Ascending aorta (tissue), 2 donors: ENCODE results near the gene CERT1. TPM values are rescaled to one million over a fixed set of nuclear protein-coding genes. Genes with fewer than 3 reads are reported as not detected.

Experiments used
- DNase-seq, 2 donors: peaks; one replicate each; pipeline ENCODE4 v3.0.0-alpha.2; 2019; ENCODE audit warnings: low spot score in 2 of 2
- H3K27ac ChIP-seq, 2 donors: fragments of 200-600 bp; sonication (generic); one replicate each; pipeline ENCODE4 v1.5.1; 2016 to 2017; ENCODE audit warnings: mild to moderate bottlenecking in 1 of 2
- H3K27me3 ChIP-seq: fragments of 200-600 bp; sonication (generic); one replicate; pipeline ENCODE4 v1.5.1; 2017
- H3K36me3 ChIP-seq, 2 donors: fragments of 200-600 bp; sonication (generic); one replicate each; pipeline ENCODE4 v1.5.1; 2016
- H3K4me1 ChIP-seq, 2 donors: fragments of 200-600 bp; sonication (generic); one replicate each; pipeline ENCODE4 v1.5.1; 2016 to 2017; ENCODE audit warnings: mild to moderate bottlenecking in 1 of 2
- H3K4me3 ChIP-seq, 2 donors: fragments of 200-600 bp; sonication (generic); one replicate each; pipeline ENCODE4 v1.5.1; 2016 to 2017; ENCODE audit warnings: mild to moderate bottlenecking in 1 of 2
- H3K9me3 ChIP-seq, 2 donors: fragments of 200-600 bp; sonication (generic); one replicate each; pipeline ENCODE4 v1.5.1; 2016
- CTCF ChIP-seq, 3 experiments: fragments of 200-600 bp in 2 of 3; fragments of 450-650 bp in 1 of 3; sonication (generic) in 2 of 3; IDR thresholded peaks; one replicate each; pipeline ENCODE4 v1.5.1; 2016 to 2019; ENCODE audit warnings: antibody characterized with exemption in 3 of 3, mild to moderate bottlenecking in 1 of 3, moderate library complexity in 1 of 3
- intact Hi-C: fragments of 100-400 bp; cut with DNase I; formaldehyde crosslinking; loops from one replicate; pipeline ENCODE4 v1.15.1; 2023
- total RNA-seq: library from RNA; depleted of rRNA; stranded (reverse); fragments of >200 nt; gene quantifications from one replicate; pipeline ENCODE4 v1.1.0, GENCODE V29; 2016

The CERT1 gene
- total RNA-seq, 1 donor from 2014 or later, result 29.8 TPM

GRCh38 chr5:75380099-75380498 lies 131.3 kb downstream of the CERT1 start:
- H3K4me3 ChIP-seq, result no peak overlapping the region
- no peaks in the 10 kb centered on the region for H3K9me3 ChIP-seq
- no peaks in the 10 kb centered on the region for H3K4me1 ChIP-seq
- intact Hi-C loops, result no loop called here
- DNase-seq, result no peak
- H3K36me3 ChIP-seq, result peaks cover 44 to 60% of the 10 kb centered on the region in 2 donors
- no peak overlapping the region for H3K27ac ChIP-seq
- no peak for TF ChIP-seq CTCF (IDR thresholded peaks at IDR 0.05)
- no peaks in the 10 kb centered on the region for H3K27me3 ChIP-seq

DNA sequence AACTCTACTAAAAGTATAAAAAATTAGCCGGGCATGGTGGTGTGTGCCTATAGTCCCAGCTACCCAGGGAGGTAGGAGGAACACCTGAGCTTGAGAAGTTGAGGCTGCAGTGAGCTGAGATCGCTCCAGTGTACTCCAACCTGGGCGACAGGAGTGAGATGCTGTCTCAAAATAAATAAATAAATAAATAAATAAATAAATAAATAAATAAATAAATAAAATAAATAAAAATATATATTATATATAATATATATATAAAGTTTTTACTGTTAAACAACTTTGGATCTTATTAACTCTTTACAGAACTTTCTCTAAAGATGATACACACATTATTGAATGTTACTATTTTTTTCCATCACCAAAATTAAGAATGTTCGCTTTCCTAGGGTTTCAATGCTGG lies 136.0 kb downstream of the CERT1 start:
- no peaks in the 10 kb centered on the region for H3K27me3 ChIP-seq
- DNase-seq, result no peak
- no peak overlapping the region for H3K4me3 ChIP-seq
- H3K36me3 ChIP-seq, result peaks cover 27 to 44% of the 10 kb centered on the region in 2 donors
- no peaks in the 10 kb centered on the region for H3K9me3 ChIP-seq
- H3K27ac ChIP-seq, result no peak overlapping the region
- H3K4me1 ChIP-seq, result no peaks in the 10 kb centered on the region
- intact Hi-C loops, result no loop called here
- TF ChIP-seq CTCF (IDR thresholded peaks at IDR 0.05), result no peak

- Histone ChIP-seq H3K36me3 (peaks cover 21 to 34% of the 10 kb centered on the region in 2 donors), H3K27me3 (no peaks in the 10 kb centered on the region), H3K27ac (no peak overlapping the region), H3K4me3 (no peak overlapping the region), H3K9me3 (no peaks in the 10 kb centered on the region), H3K4me1 (no peaks in the 10 kb centered on the region)
- TF ChIP-seq CTCF (IDR thresholded peaks at IDR 0.05), result no peak
- intact Hi-C loops, result no loop called here
- no peak for DNase-seq
Observed at GRCh38 chr5:75374394-75374814, 137.0 kb downstream of the CERT1 start.

- no peak for DNase-seq
- no peaks in the 10 kb centered on the region for H3K9me3 ChIP-seq
- peaks cover 16 to 29% of the 10 kb centered on the region in 2 donors for H3K36me3 ChIP-seq
- intact Hi-C loops, result no loop called here
- no peak overlapping the region for H3K4me3 ChIP-seq
- no peaks in the 10 kb centered on the region for H3K27me3 ChIP-seq
- no peak overlapping the region for H3K27ac ChIP-seq
- H3K4me1 ChIP-seq, result no peaks in the 10 kb centered on the region
- TF ChIP-seq CTCF (IDR thresholded peaks at IDR 0.05), result no peak
Observed at GRCh38 chr5:75373862-75374261, 137.6 kb downstream of the CERT1 start.

- no peak for TF ChIP-seq CTCF (IDR thresholded peaks at IDR 0.05)
- intact Hi-C loops, result no loop called here
Observed at GRCh38 chr5:75368391-75368790, 143.0 kb downstream of the CERT1 start.

GRCh38 chr5:75367401-75367800 lies 144.0 kb downstream of the CERT1 start:
- DNase-seq, result no peak
- no peaks in the 10 kb centered on the region for H3K4me1 ChIP-seq
- no peak overlapping the region for H3K4me3 ChIP-seq
- TF ChIP-seq CTCF (IDR thresholded peaks at IDR 0.05), result no peak
- no peaks in the 10 kb centered on the region for H3K9me3 ChIP-seq
- H3K27ac ChIP-seq, result no peak overlapping the region
- H3K27me3 ChIP-seq, result no peaks in the 10 kb centered on the region
- no peaks in the 10 kb centered on the region for H3K36me3 ChIP-seq
- intact Hi-C loops, result no loop called here

More at GRCh38 chr5:75368391-75368790, 143.0 kb downstream of the CERT1 start:
- H3K27me3 ChIP-seq, result no peaks in the 10 kb centered on the region
- no peaks in the 10 kb centered on the region for H3K4me1 ChIP-seq
- no peak overlapping the region for H3K4me3 ChIP-seq
- DNase-seq, result no peak
- H3K9me3 ChIP-seq, result no peaks in the 10 kb centered on the region
- H3K36me3 ChIP-seq, result no peaks in the 10 kb centered on the region
- H3K27ac ChIP-seq, result no peak overlapping the region
